Measurements from ENCODE around the gene PIGU.

- TF ChIP-seq, protein P1, sequence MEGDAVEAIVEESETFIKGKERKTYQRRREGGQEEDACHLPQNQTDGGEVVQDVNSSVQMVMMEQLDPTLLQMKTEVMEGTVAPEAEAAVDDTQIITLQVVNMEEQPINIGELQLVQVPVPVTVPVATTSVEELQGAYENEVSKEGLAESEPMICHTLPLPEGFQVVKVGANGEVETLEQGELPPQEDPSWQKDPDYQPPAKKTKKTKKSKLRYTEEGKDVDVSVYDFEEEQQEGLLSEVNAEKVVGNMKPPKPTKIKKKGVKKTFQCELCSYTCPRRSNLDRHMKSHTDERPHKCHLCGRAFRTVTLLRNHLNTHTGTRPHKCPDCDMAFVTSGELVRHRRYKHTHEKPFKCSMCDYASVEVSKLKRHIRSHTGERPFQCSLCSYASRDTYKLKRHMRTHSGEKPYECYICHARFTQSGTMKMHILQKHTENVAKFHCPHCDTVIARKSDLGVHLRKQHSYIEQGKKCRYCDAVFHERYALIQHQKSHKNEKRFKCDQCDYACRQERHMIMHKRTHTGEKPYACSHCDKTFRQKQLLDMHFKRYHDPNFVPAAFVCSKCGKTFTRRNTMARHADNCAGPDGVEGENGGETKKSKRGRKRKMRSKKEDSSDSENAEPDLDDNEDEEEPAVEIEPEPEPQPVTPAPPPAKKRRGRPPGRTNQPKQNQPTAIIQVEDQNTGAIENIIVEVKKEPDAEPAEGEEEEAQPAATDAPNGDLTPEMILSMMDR (IDR thresholded peaks at IDR 0.05): no peak
- no peak for TF ChIP-seq ZFX (IDR thresholded peaks at IDR 0.05; ENCODE audit: borderline replicate concordance)
Measured at GRCh38 chr20:34583544-34583943, 93.3 kb downstream of the PIGU start.
